Hematopoietic multipotent progenitor cell treated with erythropoietin and hydrocortisone succinate and interleukin-3 and kit ligand, for 4 days (in vitro differentiated cells): ENCODE results near the gene GPR151.
"Not testable (repeated sequence)": the region's sequence is repeated elsewhere in the genome, so short reads cannot be mapped to it uniquely, and the experiment has no call there.

ENCODE experiments used
- DNase-seq: peaks from one replicate; pipeline ENCODE4 v3.0.0-alpha.2; 2015

GPR151 gene

DNA sequence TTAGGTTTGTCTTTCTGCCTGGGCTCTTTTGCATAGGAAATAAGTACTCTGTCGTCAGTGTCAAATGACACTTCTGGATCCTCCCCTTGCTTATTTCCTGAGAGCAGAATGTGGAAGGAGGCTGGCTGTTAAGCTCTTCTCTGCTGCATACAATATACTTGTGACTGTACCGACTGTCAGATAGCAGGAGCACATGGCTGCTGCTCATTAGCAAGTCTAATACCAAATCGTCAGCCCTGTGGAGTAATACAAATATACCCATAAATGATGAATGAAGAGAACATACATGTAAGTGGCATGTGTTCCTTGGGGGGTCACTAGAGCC is at the start of gene GPR151:
Gene GPR151 (minus strand): TSS at position 40 of the 325 bp plus-strand sequence. CDS start 77 bp downstream, outside the sequence.
- DNase-seq = peak; percentile 24

DNA sequence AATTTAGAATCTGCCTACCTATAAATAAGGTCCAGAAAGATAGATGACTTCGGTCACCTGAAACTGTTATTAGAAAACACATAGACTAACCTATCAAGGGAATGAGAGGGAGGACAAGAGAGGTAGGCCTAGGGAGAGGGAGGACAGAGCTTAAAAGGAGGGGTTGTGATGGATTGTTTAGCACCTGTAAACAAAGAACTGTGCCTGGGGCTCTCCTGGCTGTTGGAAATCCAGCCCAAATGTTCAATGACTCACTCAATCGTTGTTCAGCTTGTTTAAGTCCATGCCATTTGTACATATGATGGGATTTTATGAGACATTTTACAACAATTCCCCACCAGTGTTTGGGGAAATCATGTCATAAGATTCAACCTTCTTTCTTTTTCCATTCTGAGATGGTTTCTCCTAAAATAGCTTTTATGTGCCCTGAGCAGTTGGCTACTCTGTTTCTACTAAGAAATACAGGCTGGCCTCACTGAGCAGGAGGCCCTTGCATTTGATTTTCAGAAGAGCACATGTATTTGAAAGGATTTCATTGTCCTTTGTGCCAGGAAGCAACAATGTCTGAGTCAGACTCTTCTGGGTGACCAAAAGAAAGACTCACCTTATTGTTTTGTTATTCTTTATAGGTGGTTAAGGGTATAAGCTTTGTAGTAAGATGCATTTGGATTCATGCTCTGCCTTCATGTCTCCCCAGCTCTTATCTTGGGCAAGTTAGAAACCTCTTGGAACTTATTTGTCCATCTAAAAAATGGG is 48.2 kb upstream of the GPR151 start:
- DNase-seq = no peak

DNA sequence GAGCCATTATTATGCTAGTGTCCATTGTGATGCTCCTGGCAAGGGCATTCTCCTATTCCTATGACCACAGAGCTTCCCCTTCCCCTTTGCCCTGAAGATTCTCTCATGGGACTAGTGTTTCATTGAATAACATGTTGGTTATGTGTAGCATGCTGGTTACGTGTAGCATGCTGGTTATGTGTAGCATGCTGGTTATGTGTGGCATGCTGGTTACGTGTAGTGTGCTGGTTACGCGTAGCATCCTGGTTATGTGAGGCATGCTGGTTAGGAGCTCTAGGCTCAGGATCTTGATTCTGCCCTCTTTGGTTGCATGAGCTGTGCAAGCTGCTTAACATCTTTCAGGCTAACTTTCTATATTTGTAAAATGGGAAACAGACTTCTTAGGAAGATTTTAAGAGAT is 46.5 kb upstream of the GPR151 start:
- no peak for DNase-seq

DNA sequence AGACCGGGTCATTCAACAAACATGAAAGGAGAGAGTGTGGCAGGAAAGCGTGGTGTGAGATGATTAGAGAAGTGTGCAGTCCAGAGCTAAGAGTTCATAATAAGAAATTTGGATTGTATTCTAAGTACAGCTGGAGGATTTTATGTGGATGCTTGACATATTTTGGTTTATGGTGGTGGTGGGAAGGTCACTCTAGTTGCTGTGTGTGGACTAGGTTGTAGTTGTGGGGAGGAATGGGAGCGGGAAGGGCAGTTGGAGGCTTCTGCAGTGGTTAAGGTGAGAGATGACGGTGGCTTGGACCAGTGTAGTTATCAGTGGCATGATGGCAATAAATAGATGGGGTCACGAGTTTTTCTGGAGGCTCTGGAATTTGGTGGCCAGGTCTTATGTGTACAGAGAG is 45.7 kb upstream of the GPR151 start:
- DNase-seq = no peak

DNA sequence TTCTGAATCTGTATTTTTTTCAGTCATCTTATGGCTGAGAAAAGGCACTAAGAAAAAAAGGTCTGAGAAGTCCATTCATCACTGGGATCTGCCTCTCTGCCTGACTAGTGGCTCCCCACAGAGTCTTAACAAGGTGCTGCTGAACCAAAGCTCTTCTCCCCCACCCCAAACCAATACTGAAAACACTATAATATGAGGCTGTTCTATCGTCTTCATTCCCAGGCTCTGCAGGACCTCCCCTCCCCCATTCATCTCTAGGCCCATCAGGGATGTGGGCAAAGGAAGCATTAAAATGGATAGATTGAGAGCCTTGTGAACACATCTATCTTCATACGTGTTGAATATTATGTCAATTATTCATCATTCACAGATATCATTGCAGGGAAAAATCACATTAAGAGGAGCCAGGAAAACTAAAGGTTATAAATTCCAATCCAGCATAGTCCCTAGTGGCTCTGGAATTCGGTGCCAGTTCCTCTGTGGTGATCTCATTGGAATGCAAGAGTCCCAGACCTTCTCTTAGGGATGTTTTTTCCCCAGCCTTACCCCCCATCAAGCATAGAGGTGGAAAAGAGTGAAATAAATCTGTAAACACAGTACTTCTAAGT is 44.3 kb upstream of the GPR151 start:
- no peak for DNase-seq

DNA sequence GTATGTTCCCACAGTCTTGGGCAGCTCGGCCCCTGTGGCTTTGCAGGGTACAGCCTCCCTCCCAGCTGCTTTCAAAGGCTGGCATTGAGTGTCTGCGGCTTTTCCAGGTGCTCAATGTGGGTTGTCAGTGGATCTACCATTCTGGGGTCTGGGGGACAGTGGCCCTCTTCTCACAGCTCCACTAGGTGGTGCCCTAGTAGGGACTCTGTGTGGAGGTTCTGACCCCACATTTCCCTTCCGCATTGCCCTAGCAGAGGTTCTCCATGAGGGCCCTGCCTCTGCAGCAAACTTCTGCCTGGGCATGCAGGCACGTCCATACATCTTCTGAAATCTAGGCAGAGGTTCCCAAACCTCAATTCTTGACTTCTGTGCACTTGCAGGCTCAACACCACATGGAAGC is 40.9 kb upstream of the GPR151 start:
- not testable (repeated sequence) for DNase-seq

DNA sequence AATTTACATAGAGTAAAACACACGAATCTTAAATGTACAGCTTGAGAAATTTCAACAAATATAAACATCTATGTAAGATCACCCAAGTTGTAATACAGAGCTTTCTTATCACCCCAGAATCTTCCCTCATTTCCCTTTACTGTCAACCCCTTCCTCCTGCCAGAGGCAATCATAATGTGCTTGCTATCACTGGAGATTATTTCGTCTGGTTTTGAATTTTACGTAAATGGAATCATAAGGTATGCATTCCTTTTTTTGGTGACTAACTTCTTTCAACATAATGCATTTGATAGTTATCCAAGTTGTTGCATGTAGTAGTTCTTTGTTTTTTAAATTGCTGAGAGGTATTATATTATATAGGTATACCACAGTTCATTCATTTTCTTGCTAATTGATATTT is 37.5 kb upstream of the GPR151 start:
- no peak for DNase-seq

DNA sequence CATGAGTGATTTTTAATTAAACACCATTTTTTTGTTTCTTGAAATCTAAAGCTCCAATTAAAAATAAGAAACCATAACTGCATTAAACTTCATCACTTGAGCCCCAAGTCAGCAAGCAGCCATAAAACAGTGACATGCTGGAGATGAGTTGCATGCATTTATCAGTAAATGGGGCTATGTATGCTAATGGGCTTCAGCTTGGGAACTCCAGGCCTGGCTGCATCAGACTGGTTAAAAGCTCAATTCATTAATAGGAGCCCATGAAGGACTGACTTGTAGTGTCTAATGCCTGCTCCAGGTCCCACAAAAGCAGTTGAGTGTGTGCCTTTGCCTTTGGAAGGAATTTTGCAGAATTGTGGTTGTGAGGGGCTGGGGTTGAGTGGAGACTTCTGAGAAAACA is 33.6 kb upstream of the GPR151 start:
- DNase-seq = no peak

DNA sequence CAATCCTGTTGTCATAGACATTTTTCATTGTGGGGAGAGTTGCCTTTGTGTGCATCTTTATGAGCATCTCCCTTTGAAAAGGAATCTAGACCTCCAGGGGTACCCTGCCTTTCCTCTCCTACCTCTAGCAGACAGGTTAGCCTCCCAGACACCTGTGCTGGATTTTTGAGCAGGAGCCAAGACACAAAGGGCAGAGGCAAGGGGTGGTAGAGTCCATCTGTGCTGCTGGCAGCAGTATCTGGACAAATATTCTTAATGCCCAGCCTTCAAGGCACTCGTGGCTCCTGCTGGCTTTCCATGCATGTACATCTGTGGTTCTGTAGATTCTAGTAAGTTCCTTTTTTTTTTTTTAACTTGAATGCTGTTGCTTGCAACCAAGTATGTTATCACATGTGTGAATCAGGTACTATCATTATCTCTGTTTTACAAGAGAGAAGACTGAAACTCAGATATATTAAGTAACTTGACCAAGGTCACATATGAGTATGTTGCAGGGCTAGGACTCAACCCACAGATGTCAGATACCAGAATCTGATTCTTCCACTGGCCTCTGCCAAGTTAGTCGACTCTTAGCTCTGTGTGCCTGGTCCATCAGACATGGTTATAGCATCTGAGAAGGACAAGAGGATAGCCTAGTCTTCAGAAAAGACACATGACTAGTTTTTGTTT is 32.9 kb upstream of the GPR151 start:
- peak; percentile 58 for DNase-seq

DNA sequence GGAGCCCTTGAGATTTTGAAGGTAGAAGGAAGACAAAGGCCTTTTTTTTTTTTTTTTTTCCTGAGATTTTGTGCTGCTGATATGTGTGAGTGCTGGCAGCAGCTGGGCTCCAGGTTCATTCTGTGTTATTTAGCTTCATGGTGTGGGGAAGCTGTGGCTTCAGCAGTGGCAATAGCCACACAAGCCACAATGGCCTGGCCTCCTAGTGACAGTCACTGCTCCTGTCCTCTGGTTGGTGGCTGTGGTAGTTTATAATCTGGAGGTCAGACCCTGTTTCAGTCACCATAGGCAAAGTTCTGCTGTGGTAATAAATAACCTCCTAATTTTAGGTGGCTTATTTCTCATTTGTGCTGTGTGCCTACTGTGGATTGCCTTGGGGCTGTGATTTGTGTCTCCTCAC is 28.2 kb upstream of the GPR151 start:
- DNase-seq = no peak

DNA sequence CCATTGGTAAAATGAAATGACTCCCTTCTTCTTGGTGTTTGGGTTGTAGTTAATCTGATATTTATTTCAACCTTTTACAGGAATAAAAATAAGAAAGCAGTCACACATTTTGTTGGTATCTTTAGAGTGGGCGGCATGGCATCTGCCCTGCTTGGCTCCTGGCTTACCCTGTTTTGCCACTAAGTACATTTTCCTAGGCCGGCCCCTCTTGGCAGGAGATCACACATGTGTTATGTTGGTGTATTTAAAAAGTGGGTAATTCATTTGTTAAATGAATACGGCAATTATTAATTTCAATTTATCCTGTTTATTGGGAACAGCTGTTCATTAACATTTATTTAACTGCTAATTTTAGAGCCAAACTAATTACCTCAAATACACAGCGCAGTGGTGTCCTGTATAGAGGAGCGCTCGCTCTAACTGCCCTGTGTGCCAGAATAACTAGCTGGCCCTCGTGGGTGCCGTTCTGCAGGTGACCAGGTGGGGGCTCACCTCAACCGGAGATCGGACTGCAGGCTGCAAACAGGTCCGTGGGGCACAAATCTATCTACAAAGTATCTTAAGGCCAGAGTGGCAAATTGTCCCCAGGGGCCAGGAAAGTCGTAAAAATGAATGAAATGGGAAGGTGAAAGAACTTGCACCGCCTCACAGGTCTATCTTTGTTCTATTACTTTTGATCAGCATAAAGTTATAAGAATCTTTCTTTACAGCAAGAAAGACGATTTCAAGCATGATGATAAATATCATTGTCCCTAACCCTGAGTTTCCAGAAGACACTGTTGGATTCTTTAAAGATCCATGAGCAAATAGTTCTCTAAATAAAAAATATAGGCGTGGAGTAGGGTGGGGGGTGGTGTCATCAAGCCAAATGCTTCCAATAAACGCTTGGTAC is 26.2 kb upstream of the GPR151 start:
- peak; percentile 83 for DNase-seq

DNA sequence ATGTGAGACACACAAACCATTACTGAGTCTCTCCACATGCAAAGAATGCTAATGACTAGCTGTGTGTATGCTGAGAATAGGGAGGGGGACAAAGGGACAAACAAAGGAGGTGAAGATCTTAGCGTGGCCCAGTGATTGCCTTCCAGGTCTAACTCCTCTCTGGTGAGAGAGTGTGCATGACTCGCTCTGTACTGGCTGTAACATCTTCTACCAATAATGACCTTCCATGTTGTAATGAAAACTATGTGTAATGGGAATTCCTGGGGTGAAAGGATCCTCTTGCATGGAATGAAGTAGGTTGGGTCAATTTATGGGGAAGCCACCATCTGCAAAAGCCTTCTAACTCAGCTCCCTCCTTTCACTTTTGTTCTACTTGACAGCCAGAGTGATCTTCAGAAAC is 24.4 kb upstream of the GPR151 start:
- no peak for DNase-seq

DNA sequence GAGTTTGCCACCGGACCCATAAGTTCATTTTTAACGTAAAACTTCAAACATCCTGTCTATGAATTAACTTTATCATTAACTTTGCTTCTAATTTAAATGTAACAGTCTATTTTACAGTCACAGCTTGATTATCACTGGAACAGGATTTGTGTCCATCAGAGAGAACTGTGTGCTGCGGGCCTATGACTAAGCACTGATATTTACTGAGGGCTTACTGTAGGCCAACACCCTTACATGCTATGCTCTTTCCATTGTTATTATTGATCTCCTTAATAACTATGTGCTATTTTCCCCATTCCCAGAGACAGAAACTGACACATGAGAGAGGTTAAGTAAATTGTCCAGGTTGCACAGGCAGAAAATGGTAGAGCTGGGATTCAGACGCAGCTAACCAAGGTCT is 24.0 kb upstream of the GPR151 start:
- no peak for DNase-seq

DNA sequence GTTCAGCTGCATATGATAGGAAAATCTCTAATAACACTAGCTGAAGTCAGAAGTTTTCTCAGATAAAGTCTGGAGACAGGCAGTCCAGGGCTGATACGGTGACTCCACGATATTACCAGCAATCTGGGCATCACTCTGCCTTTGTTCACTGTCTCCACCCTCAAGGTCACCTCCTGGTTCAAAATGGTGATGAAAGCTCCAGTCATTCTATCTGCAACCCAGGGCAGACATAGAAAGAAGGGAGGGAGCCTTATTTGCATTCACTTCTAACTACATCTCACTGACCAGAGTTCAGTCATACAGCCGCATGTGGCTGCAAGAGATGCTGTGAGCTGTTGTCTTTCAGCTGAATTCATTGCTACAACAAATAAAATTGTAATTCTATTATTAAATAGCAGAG is 22.4 kb upstream of the GPR151 start:
- DNase-seq = no peak

DNA sequence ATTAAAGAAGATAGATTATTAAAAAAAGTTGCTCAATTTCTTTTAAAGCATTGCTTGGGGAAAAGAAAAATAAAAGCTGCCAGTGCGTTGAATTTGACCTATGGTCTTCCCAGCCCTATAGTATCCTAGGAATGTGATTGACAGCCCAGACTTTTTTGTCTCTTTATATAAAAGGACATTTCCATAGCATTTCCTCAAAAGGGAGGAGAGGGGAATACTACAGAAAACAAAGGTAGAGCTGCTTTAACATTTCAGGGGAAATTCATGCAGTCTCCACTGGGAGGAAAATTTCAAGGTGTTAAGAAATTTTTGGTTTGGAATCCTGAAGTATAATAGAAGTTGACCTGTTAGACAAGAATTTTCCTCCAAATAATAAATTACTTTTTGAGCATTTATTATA is 17.9 kb upstream of the GPR151 start:
- DNase-seq = no peak

DNA sequence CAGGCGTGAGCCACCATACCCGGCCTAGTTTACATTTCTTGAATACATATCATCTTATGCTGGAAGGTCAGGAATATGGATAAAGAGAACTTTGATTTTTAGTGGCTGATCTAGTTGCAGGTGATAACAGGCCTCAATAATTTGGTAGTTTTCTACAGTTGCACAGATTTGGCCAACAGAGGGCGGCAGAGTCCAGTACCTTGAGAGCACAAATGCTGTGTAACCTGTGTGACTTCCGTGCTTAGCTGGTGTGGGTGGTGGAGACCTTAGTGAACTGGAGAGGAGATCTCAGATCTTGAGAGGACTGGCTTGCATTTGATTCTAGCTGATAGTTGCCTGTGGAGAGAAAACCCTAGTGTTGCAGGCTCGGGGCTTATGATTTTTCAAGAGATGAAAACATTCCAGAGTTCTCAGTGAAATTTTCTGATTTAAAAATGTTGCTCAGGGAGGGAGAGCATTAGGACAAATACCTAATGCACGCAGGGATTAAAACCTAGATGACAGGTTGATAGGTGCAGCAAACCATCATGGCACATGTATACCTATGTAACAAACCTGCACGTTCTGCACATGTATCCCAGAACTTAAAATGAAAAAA is 17.4 kb upstream of the GPR151 start:
- DNase-seq = peak; percentile 87

DNA sequence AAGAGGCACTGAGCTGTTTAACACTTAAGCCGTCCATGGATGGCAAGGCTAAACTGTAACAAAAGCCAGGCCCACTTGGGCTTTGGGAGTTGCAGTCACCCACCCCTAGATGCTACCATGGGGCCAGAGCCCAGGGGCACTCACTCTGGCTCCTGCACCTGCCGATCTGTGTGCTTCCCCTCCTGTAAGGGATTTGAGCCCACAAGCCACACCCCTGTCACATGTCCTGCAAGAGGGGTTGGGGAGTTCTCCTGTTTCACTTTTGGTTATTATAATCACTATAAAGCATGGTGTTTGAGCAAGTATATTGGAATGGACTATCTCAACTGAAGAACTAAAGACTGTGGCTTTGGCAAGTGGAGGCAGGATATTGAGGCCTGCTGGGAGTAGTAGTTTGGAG is 14.0 kb upstream of the GPR151 start:
- DNase-seq = no peak

DNA sequence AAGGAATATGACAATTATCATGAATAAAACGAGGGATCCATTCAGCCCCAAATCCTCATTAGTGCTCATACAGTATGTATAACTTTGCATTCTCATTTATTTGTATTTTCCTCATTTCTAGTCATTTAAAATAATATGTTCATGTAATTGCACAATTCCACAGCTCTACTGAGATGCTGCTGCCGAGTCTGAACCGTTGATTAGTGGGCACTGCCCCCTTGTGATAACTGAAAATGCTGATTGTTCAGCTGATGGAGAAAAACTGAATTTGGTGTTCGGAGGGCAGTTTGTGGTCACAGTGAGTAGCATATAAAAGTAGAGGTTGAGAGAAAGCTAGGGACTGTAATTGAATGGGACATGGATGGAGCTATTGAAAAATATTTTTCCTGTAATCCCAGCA is 12.2 kb upstream of the GPR151 start:
- peak; percentile 61 for DNase-seq

DNA sequence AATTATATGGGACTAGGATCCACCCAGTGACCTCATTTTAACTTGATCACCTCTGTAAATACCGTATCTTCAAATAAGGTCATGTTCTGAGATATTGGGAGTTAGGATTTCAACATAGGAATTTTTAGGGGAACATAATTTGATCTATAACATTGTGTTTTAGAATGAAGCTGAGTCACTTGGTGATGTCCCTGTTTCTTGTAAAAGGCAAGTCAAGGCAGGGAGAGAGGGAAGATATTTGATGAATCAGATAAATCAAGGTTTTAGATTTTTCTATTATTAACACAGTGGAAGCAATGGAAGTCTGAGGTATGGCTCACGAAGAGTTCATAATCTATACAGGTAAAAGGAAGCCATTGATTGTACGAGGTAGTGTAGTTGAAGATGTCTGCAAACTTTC is 11.8 kb upstream of the GPR151 start:
- DNase-seq = no peak

DNA sequence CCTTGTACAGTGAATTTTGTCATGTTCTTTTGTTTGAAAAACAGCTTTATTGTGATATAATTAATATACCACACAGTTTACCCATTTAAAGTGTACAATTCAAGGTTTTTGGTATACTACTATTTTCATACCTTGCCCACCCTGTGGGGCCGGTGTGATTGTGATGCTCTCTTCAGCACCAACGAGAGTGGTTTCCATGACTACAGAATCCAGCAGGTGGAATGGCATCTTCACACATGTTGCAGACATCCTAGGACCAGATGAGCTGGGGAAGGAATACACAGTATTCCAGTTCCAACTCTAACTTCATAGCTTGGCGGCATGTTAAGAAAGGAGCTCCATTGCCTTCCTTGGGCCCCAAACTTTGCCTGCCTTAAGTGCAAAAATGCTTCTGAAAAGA is 7.7 kb upstream of the GPR151 start:
- no peak for DNase-seq

DNA sequence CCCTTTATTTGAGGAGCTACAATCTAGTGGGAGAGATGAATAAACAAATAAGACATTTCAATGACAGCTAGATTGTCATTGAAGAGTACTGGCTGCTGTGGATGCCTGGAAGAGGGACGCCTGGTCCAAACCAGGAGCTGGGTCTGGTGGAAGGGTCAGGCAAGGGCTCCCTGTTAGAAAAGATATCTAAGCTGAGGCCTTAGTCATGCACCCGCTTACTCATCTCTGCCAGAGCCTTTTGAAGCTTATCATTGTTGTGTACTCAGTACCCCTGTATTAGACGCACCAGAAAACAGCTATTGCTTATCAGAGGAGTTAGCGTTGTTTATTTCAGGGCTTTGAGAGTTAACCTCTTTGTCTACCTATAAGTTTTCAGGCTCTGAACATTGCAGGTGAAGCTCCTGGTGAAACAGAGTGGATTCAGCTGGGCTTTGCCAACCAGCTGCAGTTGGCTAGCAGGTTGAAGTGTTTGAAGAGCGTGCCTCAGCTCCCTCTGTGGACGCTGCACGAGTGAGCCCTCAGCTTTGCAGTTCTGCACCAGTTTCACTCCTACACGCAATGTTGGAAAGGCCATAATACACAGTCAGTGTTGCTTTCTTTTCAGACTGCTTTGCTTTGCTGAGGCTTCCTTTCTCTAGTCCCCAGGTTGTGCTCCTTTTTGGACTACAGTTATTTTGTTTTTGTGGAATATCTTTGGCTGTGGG is 5.6 kb upstream of the GPR151 start:
- no peak for DNase-seq

DNA sequence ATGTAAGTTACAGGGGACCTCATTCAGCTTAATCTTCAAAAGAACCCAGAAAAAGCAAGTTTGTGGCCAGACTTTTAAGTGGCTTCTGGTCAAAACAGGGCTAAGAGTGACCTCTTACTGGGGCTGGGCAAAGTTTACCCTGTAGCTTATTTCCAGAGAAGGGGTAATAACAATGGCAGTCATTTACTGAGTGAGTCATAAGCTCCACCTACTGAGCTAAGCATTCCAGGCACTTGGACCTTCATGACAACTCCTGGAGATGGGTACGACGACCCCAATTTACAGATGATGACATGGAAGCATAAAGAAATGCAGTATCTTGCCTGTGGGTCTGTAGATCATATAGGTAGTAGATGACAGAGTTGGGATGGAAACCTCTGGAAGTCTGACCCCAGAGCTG is 4.7 kb upstream of the GPR151 start:
- DNase-seq = no peak
